ENCODE data around the gene USH2A.

USH2A gene

DNA sequence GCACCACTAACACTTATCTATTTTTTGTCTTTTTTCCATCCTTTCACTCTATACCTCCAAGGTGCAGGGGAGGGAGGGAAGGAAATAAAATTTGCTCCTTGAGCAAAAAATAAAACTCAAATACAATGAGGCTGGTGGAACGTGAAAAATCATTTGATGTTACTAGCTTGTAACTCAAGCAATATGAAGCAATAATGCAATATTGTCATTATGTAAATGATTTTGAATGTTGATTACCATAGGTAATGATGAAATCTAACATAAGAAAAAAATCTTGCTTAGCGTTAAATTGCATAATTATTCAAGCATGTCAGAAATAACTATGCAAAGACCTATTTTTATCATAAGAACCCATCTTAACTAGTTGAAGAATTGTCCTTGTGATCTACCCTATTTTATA, 578.5 kb downstream of the USH2A start:
- no peak for DNase-seq

DNA sequence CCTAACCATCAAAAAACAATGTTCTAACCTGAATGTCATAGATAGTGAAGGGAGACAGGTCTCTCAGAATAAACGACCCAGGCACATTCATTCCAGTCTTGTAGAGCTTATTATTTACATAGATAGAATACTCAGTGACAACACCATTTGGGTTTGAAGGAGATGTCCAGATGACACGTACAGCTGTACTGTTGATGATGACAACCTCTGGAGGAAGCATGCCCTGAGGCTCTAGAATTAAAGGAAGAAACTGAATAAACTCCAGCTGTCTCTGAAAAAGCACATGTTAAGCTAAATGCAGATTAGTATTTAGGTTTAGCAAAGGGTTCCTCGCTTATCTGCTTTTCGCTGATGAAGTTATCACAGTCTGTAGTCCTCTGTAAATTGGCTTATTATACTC, 579.0 kb downstream of the USH2A start:
- no peak for DNase-seq

DNA sequence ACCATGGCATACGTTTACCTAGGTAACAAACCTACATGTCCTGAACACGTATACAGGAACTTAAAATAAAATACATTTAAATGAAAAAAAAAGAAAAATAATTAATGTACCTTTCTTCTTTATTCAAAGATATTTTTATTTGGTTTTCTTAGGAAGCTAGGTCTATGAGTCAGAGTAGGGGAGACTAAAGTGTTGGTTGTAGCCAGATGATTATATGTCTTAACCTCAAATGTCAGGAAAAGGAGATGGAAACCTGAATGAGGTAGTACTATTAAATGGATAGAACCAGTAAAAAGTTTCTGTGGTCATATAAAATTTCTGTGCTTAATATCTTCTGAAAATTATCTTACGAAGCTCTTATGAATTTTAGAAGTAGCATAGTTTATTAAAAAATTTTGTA, 580.3 kb downstream of the USH2A start:
- no peak for DNase-seq

DNA sequence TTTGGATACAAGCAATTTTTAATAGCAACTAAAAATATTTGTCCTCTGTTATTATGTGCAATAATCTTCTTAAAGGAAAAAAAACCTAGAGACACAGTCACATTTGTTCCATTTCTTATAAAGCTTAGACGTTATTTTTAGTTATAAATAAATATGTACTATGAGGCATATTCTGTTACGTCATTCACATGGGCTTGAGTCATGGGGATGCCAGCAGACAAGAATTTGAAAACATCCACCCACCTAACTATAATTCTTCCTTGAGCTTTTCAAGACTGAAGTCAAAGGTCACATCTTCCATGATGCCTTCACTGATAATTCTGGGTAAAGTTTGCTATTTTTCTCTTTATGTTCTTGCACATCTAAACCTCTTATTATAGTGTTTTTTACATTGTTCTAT, 587.3 kb downstream of the USH2A start:
- DNase-seq, result no peak

DNA sequence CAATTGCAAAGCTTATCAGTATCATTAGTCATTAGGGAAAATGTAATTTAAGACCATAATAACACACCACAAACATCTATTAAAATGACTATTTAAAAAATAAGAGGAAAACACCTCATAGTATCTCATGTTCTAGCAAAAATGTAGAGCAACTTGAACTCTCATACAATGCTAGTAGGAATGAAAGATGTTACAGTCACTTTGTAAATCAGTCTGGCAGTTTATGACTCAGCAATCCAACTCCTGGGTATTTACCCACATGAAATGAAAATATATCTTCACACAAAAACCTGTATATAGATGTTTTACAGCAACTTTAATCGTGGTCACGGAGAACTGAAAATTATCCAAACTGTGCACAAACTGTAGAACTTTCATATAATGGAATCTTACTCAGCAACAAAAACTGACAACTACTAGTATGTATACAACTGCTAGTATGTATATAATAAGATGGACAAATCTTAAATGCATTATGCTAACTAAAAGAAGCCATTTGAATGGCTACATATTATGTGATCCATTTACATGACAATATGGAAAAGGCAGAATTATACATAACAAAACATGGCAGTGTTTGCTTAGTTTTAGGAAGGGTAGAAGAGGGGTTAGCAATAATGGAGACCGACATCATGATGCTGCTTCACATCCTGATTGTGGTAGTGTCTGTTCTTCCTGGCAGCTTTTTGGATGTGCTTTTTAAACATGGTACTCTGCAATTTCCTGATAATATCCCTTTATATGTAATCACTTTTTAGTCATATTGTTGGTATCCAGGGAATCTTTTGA, 589.1 kb downstream of the USH2A start:
- no peak for DNase-seq

DNA sequence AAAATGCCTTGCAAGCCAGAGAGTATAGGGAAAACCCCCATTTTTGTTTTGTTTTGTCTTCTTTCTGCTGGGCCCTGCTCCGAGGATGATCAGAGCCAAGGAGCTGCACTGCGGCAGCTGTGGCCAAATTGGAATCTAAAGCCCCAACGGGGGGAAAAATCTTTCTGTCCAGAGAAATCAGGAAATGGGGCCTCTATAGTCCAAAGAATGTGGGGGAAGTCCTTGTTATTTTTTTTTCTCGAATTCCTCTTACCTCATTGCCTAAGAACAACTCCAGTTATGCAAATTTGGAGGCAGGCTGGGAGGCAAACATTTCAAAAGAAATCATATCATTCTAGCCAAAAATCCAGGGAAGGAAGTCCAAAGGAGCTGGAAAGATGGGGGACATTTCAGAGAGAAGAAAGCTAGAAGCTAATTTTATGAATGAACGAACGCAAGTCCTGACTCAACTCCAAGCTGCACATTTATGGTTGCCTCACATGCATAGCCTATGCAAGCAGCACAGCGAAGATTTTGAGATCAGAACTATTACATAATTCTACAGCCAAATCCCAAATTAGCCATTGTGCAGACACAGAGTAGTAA, 592.9 kb downstream of the USH2A start:
- DNase-seq, result no peak

DNA sequence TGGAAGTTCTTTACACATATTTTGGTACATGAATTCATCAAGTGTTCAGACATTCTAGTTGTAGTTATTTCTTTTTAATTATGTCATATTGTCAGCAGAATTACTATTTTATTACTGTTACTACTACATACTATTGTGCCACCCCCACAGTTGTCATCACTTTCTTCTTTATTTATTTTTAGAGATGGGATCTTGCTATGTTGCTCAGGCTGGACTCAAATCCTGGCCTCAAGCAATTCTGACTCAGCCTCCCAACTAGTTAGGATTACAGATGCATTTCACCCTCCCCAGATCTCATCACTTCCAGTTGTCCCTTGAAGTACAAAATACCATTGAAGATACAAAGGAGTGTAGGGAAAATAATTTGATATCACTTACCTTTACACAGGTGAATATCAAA, 598.2 kb downstream of the USH2A start:
- no peak for DNase-seq

DNA sequence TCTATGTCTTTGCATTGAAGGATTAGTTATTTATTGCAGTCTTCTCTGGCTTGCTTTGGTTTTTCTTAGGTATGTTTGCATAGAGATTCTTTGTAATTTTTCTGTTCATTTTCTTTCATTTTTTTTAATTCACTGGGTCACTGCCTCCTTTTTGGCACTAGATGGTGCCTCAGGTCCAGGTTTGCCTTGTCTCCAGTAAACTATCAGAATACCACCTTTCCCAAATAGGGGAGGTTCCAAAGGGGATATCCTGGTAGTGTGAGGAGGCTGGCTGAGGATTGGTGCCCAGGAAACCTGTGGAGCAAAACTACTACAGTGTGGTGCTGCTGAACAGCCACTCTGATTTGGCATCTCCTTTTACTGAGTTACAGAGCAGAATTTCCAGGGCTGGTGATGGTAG, 599.0 kb downstream of the USH2A start:
- DNase-seq, result no peak

DNA sequence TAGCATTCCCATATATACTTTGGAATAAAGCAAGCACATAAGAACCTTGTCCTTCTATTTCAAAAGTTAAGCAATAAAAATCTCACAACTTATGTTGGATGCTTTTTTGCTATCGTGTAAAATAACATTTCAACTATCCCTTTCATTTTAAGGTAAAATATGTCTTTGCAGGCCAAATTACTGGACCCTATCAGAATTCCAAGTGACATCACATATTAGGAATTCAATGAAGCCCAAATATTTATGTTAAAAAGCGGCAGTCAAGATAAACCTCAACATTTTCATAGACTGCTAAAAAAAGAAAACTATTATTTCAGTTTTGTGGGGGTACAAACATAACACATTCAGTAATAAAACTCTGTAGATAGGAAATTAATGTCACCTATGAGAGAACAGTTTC, 604.1 kb downstream of the USH2A start:
- DNase-seq, result no peak

DNA sequence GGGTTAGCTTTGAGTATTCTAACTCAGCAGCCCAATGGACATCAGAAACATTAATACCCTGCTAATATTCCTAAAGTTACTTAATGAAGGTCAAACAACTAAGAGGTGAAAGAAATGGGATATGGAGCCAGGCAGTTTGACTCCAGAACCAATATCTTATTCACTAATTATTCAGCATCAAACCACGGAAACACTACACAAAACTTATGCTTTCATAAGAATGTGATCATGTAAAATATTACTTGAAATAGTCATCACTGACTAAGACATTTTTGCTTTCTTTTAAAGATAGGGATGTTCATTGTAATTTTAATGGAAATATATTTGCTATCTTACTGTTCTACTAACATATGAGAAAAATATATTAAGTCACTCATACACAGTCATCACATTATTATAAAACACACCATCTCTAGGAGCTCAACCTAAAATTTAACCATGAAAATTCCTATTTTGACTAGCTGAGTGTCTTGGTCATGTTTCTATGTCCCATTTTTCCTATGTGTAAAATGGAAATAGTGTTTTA, 615.3 kb downstream of the USH2A start:
- no peak for DNase-seq

DNA sequence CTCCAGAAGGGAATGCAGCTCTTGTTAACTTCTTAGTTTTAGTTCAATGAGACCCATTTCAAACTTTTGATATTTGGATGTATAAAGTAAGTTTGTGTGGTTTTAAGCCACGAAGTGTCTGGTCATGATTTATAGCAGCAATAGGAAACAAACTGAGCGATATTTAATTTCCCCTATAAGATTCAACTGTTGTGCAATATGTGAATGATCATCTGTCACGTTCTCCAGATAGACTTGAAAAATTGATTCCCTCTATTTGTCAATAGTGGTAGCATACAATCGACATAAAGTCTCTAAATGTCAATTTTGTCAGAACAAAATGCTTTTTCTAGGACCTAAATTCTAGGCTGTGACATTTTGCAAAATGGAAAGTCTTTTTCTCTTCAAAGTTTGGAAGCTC, 616.0 kb downstream of the USH2A start:
- DNase-seq, result no peak

DNA sequence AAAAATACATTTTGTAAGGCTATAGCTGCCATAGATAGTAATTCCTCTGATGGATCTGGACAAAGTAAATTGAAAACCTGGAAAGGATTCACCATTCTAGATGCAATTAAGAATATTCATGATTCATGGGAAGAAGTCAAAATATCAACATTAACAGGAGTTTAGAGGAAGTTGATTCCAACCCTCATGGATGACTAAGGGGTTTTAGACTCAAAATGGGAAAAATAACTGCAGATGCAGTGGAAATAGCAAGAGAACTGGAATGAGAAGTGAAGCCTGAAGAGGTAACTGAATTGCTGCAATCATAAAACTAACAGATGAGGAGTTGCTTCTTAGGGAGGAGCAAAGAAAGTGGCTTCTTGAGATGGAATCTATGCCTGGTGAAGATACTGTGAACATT, 625.4 kb downstream of the USH2A start:
- DNase-seq, result no peak

DNA sequence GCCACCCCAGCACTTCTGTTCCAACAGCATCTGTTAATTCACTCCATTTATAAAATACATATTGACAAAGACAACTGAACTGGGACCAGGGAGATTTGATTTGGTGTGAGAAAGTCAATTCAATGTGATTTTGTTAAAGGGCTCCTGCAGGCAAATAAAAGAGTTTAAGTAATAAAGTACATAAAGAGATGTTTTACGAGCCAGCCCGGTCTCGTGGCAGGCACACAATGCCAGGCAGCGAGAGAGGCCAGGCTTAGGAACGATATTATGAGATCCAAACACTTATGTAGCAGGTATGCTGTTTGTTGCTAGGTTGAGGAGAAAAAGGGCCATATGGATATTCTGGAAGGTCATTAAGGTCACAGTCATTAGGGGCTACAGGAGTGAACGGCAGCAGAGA, 629.1 kb downstream of the USH2A start:
- DNase-seq, result peak; percentile 95

DNA sequence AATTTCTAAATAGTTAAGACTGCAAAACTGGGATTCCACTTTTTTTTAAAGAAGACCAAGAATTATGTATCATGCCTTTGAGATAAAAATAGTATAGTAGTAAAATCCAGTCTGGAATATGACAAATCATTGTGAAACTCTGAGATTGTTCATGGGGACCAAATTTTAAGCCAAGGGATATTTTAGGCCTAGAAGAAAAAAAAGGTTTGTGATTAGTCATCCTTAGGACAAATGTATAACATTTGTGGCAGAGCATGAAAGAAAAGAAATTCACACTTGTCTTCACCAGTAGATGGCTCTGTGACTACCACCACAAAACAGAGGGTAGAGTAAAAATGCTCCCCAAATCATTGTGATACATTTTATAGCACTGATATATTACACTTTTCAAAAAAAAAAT, 630.1 kb downstream of the USH2A start:
- DNase-seq, result peak; percentile 67

DNA sequence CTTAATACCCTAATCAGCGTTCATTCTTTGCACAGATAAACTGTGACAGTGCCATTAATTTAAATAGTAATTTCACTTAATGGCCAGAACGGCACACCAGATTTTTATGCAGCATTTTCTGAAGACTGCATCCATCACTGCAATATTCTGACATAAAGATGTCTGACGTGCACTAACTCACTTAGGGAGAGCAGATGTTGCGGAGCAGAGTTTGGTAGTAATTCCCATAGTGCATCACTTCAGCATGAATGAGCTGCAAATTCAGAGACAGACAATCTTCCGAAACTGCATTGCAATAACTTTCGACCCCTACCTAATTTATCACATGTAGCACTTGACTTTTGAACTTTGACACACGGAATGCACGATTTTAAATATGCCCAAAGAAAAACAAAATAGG, 630.8 kb downstream of the USH2A start:
- DNase-seq, result no peak

DNA sequence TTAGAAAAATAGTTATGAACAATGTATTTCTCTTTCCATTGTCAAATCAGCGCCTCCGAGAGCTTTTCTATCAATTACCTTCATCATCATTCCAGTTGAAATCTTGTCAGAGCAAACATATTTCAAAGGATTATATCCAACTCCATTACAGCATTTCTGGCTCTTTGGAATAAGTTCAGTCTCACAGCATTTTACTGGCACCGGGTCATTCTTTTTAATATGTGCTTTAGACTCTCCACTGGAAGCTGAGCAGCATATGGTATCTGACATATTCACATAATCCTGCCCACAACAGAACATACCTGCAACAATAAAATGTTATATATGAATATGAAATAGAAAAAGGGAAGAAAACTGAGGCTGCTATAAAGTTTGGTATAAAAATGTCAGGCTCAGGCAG, 633.3 kb downstream of the USH2A start:
- no peak for DNase-seq

DNA sequence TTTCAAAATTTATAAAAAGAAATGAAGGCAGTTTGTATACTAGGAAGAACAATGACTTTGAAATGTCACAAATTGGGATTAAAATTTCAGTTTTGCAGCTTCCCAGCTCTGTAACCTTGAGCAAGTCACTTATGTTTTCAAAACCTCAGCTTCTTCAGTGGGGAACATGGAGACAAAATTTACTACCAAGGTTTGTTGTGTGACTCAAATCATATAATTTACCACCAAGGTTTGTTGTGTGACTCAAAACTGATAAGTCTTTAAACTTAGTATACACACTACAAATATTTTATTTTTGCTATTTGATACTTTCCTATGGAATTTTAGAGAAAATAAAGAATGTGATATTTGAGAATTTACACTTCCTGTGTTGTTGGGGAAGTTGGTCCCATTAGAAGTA, 636.3 kb downstream of the USH2A start:
- no peak for DNase-seq

DNA sequence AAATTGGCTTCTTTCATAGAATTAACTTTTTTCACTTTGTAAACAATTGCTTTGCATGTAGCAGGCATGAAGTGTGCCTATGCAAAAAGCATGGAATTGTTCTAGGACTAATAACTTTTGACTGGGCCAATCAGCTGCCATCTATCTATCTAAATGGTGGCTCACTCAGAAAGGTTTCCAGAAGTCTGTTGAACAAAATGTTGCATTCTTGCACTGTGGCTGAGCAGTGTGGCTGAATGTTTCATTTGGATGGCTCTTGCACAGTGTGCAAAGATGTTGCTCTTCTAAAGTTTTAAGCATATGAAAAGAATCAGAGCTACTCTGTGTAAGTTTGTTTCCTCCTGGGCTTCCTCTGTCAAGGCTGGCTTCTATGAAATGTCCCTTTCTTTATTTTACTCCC, 642.6 kb downstream of the USH2A start:
- no peak for DNase-seq

DNA sequence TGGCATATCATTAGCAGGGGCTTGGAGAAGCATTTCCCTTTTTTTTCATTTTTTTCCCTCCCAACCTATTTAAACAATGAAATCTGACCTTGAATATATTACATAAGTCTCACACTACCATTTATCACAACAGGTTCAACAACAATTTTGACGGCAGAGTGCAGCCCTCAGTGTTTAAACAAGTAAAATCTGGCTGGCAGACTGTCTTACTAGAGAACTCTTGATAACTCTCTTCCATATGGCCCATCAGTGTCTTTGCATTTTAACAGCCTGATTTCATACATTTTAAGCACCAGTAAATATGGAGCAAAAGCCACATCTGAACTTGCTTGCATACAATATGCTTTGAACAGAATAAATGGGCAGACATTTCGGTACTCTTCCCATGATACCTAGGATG, 643.1 kb downstream of the USH2A start:
- no peak for DNase-seq

DNA sequence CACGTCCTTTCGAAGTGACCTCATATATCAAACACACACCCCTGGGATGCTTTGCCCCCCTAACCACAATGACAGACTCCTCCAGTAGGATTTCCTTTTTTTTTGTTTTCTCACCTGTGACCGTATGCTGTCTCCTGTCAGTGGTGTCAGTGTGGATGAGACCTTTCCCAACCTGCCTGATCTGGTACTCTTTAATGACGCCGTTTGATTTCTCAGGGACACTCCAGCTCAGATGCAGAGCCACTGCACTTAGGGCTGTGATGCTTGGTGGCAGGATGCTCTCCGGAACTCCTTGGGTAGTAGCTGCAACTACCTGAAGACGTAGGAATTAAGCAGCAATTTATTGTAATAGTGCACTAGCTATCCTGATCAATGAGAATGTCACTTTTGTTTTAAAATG, 643.5 kb downstream of the USH2A start:
- DNase-seq, result no peak

DNA sequence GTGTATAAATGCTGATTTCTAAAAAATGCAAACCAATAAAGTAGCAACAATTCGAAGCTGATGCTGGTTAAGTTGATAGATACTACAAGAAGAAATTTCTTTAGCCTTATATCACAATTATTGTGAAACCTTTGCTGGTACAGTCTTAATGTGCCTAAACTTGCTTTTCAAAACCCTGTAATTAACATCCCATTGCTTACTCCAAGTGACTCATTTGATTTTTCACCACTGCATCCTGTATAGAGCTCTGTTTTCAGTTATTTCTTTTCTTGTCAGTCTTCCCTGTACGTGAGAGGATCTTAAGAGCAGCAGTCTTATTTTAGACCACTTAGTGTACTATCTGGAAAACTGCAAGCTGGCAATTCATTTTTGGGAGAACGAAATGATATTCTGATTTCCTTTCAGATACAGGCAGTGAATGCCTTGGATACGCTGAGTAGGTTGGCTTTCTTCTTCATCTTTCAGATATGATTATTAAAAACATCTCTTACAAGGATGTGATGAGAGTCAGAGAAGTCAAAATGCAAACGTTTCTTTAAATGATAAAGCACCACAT, 645.8 kb downstream of the USH2A start:
- no peak for DNase-seq

DNA sequence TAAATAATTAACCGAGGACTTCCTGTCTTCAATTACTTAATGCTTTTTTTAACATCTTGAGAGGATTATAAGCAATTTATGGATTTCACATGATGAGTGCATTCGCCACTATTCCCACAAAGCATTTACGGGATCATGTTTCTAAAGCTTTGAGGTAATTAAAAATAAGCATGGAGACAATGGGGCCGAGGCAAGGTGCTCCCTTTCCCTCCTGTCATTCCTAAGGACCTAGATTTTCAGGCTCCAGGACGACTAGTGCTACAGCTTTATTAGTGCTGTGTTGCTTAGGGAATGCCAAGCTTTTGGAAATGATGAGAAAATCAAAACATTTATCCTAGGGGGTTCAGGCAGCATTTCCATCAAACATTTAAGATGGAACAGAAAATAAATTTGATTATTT, 646.9 kb downstream of the USH2A start:
- peak; percentile 79 for DNase-seq

DNA sequence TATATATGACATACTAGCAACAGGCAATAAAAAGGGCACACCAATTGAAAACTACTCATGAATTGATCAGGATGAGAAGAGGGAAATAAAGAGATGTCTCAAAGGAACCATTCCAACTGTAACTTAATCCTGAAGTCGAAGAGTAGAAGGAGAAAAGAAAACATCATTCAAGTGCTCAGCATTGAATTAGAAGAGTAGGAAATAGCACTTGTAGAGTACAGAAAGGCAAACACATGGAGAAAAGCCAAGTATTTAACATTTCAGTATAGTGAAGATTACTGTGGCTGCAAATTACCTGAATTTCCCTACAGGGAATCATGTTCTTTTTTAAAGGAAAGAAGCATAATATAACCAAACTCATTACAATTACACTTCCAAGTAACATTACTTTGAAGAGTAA, 651.1 kb downstream of the USH2A start:
- peak; percentile 87 for DNase-seq

DNA sequence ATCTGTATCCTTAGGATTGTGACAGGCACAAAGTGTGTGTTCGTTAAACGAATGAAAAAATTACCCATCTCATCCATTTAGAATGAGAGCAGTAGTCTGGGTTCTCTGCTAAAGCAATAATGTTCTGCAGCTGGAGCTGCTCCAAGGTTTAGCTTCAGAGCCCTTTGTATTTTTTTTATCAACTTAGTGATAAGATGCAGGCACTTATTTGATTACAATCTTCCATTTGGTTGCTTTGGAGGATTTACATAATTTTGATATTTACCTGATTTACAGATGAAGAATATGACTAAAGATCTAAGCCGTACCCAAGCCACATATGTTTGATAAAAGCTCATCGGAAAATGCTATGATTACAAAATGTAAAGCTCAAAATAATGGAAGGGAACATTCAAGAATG, 654.9 kb downstream of the USH2A start:
- DNase-seq, result no peak

DNA sequence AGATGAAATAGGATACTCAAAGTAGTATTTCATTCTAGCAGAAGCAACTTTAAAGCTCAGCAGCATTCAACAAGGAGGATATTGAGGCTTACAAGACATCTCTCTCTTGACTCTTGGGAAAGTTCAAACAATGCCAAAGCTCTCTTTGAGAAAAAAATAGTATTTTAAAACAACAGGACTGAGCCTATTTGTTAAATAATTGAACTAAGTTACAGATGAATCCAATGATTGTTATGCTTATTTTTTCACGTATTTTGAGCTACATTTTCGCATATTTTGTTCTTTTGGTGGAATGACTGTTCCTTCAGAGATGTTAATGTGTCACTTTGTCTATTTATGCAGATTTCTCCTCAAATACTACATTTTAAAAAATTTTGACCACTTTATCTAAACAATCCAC, 655.5 kb downstream of the USH2A start:
- DNase-seq, result no peak

Measured in NCI-H1092 treated with DMSO at 0.1 percent for 48 hours (cell line).